SJCRH30 (cell line): ENCODE results near the gene GDAP2. TPM values are rescaled to one million over a fixed set of nuclear protein-coding genes. Genes with fewer than 3 reads are reported as not detected.

Experiments
- DNase-seq, 2 experiments: peaks; one replicate each; pipeline ENCODE4 v3.0.0-alpha.2; 2015 to 2020
- H3K27ac ChIP-seq: fragments of 250-450 bp; sonication (Bioruptor Pico); 2 replicates; pipeline ENCODE4 v1.5.1; 2020; ENCODE audit warnings: mild to moderate bottlenecking, moderate library complexity
- H3K27me3 ChIP-seq: fragments of 250-450 bp; sonication (Bioruptor Pico); 2 replicates; pipeline ENCODE4 v1.5.1; 2020; ENCODE audit warnings: mild to moderate bottlenecking, moderate library complexity
- H3K36me3 ChIP-seq: fragments of 250-450 bp; sonication (Bioruptor Pico); 2 replicates; pipeline ENCODE4 v1.5.1; 2020; ENCODE audit warnings: mild to moderate bottlenecking, moderate library complexity
- H3K4me1 ChIP-seq: fragments of 250-450 bp; sonication (Bioruptor Pico); 2 replicates; pipeline ENCODE4 v1.5.1; 2020; ENCODE audit warnings: mild to moderate bottlenecking, moderate library complexity
- H3K4me3 ChIP-seq: fragments of 250-450 bp; sonication (Bioruptor Pico); 2 replicates; pipeline ENCODE4 v1.5.1; 2020; ENCODE audit warnings: mild to moderate bottlenecking, moderate library complexity
- H3K9me3 ChIP-seq: fragments of 250-450 bp; sonication (Bioruptor Pico); replicated peaks from 2 replicates; pipeline ENCODE4 v1.5.1; 2020; ENCODE audit warnings: mild to moderate bottlenecking, moderate library complexity
- total RNA-seq: library from RNA; depleted of rRNA; stranded (reverse); fragments of >200 nt; shearing (Covaris generic); gene quantifications from 2 replicates; pipeline ENCODE4 v1.2.3, GENCODE V29; 2014

Gene GDAP2
- total RNA-seq, 1 experiment from 2014 or later: 34.6 TPM

DNA sequence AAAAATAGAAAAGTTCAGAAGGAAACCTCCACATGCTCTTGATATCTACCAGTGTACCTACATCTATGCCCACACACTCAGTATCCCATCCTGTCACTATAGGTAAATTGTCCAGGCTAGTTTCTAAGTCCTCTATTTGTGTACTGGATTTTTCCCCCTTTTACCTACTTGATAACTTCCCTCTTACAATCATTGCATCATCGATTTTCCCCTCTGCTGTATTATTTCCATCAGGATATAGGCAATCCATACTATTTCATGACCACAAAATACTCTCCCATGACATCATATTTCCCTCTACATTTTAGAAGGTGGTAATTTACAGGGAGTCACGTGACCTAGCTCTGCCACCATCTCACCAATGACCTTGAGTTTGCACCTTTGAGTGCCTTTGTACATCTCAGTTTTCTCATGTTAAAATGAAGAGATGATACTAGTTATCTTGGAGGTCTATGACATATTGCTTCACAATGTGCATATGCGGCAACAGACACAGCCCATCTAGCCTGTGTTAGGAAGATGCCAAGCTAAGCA, 88.2 kb downstream of the GDAP2 start:
- Histone ChIP-seq H3K36me3 (no peaks in the 10 kb centered on the region), H3K27me3 (no peaks in the 10 kb centered on the region), H3K4me1 (no peaks in the 10 kb centered on the region), H3K4me3 (no peak overlapping the region), H3K9me3 (no peaks in the 10 kb centered on the region; the same call in none of the 2 replicates), H3K27ac (no peak overlapping the region)
- no peak for DNase-seq

DNA sequence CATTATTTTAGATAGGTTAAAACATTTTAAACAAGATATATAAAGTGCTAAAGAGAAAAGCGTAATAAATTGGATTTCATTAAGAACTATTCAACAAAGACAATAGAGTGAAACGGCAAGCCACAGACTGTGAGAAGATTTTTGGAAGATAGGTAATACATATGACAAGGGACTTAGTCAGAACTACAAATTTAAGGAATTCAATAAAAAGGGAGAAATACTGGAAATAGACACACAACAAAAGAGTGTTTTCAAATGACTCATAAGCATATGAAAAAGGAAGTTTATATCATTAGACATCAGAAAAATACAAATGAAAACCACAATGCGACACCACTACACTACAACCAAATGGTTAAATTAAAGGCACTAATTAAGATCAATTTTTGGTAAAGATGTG, 90.5 kb downstream of the GDAP2 start:
- Histone ChIP-seq H3K27ac (no peak overlapping the region), H3K36me3 (no peaks in the 10 kb centered on the region), H3K9me3 (no peaks in the 10 kb centered on the region), H3K4me1 (no peaks in the 10 kb centered on the region), H3K27me3 (no peaks in the 10 kb centered on the region), H3K4me3 (no peak overlapping the region)
- no peak for DNase-seq

DNA sequence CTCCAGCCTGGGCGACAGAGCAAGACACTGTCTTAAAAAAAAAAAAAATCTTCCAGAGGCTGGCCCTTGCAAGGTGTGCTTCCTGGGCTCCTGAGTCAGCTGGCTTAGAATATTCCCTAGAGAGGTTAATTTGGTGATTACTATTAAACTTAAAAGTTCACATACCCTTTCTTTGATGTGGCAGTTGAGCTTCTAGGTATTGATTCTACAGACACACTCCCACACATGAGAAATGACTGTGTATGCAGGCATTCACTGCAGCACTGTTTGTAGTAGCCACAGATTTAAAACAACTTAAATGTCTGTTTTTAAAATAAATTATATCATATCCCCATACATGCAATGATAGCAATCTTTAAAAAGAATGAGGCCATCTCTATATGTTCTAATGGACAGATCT, 93.4 kb downstream of the GDAP2 start:
- no peak for DNase-seq
- H3K9me3 ChIP-seq: peaks cover 4% of the 10 kb centered on the region; the same call in 1 of the 2 replicates
- H3K27ac ChIP-seq: no peak overlapping the region
- no peaks in the 10 kb centered on the region for H3K27me3 ChIP-seq
- no peak overlapping the region for H3K4me3 ChIP-seq
- no peaks in the 10 kb centered on the region for H3K36me3 ChIP-seq
- H3K4me1 ChIP-seq: no peaks in the 10 kb centered on the region

DNA sequence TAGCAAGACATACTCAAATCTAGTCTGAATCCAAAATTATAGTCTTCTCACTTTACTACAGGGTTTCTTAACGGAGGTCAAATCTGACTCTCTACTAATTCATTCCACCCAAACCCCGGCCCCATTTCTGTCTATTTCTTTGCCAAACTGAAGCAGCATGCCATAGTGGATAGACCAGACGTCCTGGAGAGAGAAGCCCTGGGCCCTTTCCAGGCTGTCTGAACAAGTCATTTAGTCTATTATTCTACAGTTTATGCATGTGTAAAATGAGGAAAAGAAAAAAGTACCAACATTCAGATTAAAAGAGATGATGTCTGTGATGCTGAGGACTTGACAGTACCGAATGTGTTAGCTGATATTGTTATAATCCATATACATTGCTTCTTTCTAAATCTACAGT, 95.0 kb downstream of the GDAP2 start:
- Histone ChIP-seq H3K4me3 (no peak overlapping the region), H3K9me3 (peaks cover 7% of the 10 kb centered on the region; the same call in 1 of the 2 replicates), H3K27ac (no peak overlapping the region), H3K4me1 (no peaks in the 10 kb centered on the region), H3K36me3 (no peaks in the 10 kb centered on the region), H3K27me3 (no peaks in the 10 kb centered on the region)
- DNase-seq: no peak

DNA sequence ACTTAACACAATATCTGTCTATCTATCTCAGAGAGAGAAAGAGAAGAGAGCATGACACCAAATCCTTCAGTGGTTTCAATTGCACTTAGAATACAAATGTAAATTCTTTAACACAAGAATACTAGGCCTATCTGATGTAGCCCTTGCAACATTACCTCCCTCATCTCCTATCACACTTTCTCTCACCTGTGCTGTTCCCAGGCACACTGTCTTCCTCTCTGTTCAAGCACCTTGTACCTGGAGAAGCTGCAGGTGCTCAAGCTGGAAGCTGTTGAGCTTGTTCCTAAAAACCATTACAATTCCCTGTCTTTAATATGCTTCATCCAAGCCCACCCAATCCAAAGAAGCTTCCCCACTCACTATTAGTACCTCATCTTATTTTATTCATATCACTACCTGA, 97.0 kb downstream of the GDAP2 start:
- DNase-seq: no peak
- peaks cover 7% of the 10 kb centered on the region; the same call in 1 of the 2 replicates for H3K9me3 ChIP-seq
- H3K4me3 ChIP-seq: no peak overlapping the region
- H3K4me1 ChIP-seq: peaks cover 5% of the 10 kb centered on the region; the same call in 1 of the 2 replicates
- H3K27ac ChIP-seq: no peak overlapping the region
- H3K27me3 ChIP-seq: no peaks in the 10 kb centered on the region
- H3K36me3 ChIP-seq: no peaks in the 10 kb centered on the region

DNA sequence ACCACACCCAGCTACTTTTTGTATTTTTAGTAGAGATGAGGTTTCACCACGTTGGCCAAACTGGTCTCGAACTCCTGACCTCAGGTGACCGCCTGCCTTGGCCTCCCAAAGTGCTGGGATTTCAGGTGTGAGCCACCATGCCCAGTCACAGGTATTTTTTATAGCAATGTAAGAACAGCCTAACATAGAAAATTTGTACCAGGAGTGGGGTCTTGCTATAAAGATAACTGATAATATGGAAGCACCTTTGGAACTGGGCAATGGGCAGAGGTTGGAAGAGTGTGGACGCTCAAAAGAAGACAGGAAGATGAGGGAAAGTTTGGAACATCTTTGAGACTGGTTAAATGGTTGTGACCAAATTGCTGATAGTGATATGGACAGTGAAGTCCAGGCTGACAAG, 99.2 kb downstream of the GDAP2 start:
- no peak overlapping the region for H3K27ac ChIP-seq
- DNase-seq: no peak
- no peaks in the 10 kb centered on the region for H3K27me3 ChIP-seq
- H3K4me1 ChIP-seq: peaks cover 25% of the 10 kb centered on the region
- no peaks in the 10 kb centered on the region for H3K36me3 ChIP-seq
- H3K4me3 ChIP-seq: no peak overlapping the region
- peaks cover 7% of the 10 kb centered on the region; the same call in 1 of the 2 replicates for H3K9me3 ChIP-seq

DNA sequence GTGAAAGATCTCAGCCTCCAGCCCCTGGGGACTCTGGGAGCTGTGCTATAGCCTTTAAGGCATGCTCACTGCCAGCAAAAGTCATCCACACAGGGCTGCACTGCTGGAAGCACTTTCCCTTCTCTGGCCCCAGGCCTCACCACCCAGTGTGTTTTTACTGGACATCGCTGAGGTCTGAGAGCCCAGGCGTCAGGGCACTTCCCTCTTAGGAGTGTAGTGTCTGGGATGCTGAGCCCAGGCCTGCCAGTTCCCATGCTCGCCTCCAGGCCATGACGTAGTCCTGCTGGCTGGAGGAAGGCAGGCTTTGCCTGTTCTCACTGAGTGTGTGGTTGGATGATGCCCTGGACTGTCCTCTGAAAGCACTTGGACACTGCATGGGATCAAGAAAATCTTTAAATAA, 101.2 kb downstream of the GDAP2 start:
- H3K9me3 ChIP-seq: peaks cover 7% of the 10 kb centered on the region; the same call in 1 of the 2 replicates
- H3K36me3 ChIP-seq: no peaks in the 10 kb centered on the region
- H3K27ac ChIP-seq: no peak overlapping the region
- H3K4me3 ChIP-seq: no peak overlapping the region
- H3K27me3 ChIP-seq: no peaks in the 10 kb centered on the region
- peaks cover 28% of the 10 kb centered on the region for H3K4me1 ChIP-seq
- peak in 1 of 2 experiments; percentile 13 for DNase-seq

DNA sequence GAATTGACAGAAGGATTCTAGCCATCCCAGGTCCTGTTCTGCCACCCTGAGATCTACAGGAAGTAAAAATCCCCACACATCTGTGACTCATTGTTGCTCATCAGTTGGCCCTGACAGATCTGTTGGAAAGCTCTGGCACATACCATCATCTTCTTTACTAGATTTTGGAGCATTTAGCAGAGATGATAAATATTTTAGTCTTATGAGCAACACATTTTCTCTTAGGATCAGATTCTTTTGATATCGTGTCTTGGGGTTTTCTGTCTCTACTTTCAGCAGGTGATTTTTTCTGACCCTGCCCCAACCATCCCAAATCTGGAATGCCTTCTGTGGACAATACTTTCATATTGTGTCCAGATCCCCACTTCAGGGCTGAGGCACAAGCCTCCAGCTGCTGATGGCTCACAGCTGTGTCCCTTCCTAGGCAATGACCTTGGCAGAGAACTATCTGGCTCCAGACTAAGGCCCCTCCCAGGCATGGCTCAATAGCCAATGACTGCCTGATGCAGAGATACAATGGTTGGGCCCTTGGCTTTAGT, 102.8 kb downstream of the GDAP2 start:
- Histone ChIP-seq H3K9me3 (peaks cover 13% of the 10 kb centered on the region), H3K36me3 (no peaks in the 10 kb centered on the region), H3K4me3 (no peak overlapping the region), H3K27ac (peak overlapping the region; percentile 79), H3K27me3 (no peaks in the 10 kb centered on the region), H3K4me1 (peaks cover 29% of the 10 kb centered on the region)
- DNase-seq: peak; percentile 70 to 80

DNA sequence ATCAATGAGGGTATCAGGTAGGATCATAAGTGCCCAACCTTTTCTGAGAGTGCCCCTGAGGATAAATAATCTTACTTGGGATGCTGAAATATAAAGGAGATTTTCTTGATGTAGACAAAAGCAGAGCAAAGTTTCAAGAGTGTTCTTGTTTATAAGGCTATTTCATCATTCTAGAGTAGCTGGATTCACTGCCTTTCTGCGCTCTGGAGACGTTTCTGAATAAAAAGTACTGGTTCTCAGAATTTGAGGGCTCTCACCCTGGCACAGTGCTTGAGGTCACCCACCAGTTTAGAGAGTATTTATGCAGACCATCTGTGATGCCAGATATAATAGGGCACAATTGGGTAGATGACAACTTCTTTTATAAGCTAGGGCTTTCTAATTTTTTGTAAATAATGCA, 103.3 kb downstream of the GDAP2 start:
- Histone ChIP-seq H3K4me3 (no peak overlapping the region), H3K4me1 (peaks cover 33% of the 10 kb centered on the region), H3K36me3 (no peaks in the 10 kb centered on the region), H3K27me3 (no peaks in the 10 kb centered on the region), H3K9me3 (peaks cover 9% of the 10 kb centered on the region), H3K27ac (peak overlapping the region; percentile 79)
- no peak for DNase-seq

DNA sequence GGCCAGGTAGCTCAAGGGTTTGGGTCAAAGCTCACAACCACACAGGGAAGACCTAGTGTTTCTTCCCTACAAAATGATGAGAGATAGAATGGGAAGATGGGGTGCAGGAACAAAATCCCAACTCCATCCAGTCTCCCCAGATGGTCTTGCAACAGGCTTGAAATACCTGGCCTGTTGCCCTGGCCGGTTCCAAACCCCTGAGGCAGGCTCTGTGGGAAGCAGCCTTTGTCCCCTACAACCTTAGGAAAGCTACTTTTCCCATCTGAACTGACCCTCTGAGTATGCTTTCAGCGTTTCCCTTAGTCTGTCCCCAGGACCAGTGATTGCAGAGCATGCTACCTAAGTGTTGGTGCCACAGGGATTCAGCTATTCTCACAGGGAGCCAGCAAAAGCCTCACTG, 104.0 kb downstream of the GDAP2 start:
- peaks cover 35% of the 10 kb centered on the region for H3K4me1 ChIP-seq
- no peak for DNase-seq
- H3K36me3 ChIP-seq: no peaks in the 10 kb centered on the region
- no peaks in the 10 kb centered on the region for H3K27me3 ChIP-seq
- no peak overlapping the region for H3K4me3 ChIP-seq
- H3K9me3 ChIP-seq: peaks cover 8% of the 10 kb centered on the region
- H3K27ac ChIP-seq: peak overlapping the region; percentile 79

DNA sequence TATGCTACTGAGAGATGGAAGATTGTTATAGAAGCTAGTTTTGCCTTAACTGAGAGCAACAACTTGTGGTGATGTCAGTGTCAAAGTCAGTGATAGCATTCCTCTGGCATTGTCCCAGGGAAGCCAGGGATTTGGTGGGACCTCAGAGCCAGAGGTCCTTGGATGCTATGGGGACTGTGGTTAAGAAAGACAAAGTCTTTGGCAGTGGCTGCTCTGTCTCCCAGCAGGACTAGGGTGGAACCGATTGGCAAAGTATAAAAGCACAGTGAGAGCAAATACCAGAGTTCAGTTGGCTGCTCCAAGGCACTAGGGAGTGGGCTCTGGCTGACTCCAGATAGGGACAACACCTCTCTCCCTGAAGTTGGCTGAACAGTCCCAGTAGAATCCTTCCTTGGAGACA, 104.8 kb downstream of the GDAP2 start:
- Histone ChIP-seq H3K4me1 (peaks cover 40% of the 10 kb centered on the region), H3K27me3 (no peaks in the 10 kb centered on the region), H3K27ac (no peak overlapping the region), H3K9me3 (peaks cover 6% of the 10 kb centered on the region), H3K36me3 (no peaks in the 10 kb centered on the region), H3K4me3 (no peak overlapping the region)
- peak in 1 of 2 experiments; percentile 16 for DNase-seq

DNA sequence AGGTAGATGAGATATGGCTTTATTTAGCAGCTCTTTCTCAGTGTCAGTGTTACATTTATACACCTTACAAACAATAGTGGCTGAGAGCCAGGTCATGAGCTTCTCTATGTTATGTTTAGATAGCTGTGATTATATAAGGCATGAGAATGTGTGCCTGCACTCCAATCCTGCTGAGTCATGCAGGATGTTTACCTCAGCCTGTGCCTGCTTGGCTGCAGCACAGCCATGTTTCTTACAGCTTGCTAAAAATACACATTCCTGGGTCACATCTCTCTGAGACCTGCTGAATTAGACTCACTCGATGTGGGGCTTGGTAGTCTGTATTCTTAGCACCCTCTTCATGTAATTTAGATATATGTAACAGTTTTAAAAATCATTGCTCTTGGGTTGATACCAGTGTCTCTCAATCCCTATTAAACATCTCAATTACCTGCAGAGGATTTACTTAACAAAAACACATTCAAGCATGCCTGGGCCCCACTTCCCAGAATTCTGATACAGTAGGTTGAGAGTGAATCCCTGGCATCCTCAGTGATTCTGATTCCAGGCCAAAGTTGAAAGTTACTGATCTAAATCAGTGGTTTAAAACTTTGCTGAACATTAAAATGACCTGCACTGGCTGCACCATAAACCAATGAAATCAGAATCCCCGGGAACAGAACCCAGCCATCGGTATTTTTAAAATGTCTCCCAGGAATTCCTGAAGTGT, 107.5 kb downstream of the GDAP2 start:
- Histone ChIP-seq H3K27ac (peak overlapping the region; percentile 60), H3K4me1 (peaks cover 31% of the 10 kb centered on the region), H3K9me3 (peaks cover 6% of the 10 kb centered on the region), H3K27me3 (no peaks in the 10 kb centered on the region), H3K4me3 (no peak overlapping the region), H3K36me3 (no peaks in the 10 kb centered on the region)
- peak; percentile 54 to 63 for DNase-seq

DNA sequence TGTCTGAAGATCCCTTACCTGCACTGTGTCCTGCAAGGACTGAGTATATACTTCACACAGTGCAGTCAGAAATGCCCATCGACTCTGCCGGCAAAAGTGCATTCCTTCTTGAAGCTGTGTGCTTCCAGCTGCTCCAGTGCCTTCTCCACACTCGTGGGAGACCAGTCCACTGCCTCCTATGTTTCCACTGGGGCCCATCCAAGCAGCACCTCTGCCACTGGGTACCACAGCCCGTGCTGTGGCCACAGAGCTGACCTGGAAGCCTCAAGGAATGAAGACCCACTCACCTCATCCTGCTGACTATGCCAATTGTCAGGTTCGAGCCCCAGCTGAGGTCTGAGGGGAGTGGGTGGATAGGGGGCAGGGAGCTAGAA, 108.1 kb downstream of the GDAP2 start:
- H3K27ac ChIP-seq: peak overlapping the region; percentile 60
- H3K4me3 ChIP-seq: no peak overlapping the region
- peaks cover 6% of the 10 kb centered on the region for H3K9me3 ChIP-seq
- peaks cover 25% of the 10 kb centered on the region for H3K4me1 ChIP-seq
- no peaks in the 10 kb centered on the region for H3K27me3 ChIP-seq
- no peak for DNase-seq
- no peaks in the 10 kb centered on the region for H3K36me3 ChIP-seq

DNA sequence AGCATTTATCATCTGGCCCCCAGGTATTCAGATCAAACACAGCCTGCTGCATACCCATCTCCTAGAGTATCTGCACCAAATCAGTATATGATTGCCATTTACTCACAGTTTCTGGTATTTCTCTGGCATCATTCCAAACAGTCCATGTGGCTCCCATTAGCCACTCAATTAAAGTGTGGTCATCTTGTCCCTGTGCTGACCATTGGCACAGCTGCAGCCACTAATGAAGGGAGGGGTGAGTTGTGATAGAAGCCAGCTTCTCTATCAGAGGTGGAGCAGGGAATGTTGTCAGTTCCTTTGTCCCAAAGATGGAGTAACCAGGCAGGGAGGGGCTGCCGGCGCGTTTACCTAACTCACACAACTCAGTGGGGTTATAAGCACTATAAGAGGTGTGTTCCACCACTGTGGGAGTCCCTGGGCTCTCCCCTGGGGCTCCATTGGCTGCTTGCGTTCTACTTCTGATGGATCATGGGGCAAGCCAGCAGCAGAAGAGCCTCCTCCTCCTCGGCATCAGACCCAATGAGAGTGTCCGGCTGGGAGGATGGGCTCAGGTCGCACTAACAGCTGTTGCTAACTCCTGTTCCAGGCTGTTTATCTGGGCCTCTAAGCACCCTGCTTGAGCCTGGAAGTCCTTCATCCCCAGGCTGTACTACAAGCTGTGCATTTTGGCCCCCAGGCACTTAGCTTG, 108.6 kb downstream of the GDAP2 start:
- H3K4me3 ChIP-seq: no peak overlapping the region
- peaks cover 20% of the 10 kb centered on the region for H3K4me1 ChIP-seq
- peak overlapping the region; percentile 60 for H3K27ac ChIP-seq
- peaks cover 6% of the 10 kb centered on the region for H3K9me3 ChIP-seq
- DNase-seq: peak; percentile 44 to 55
- H3K36me3 ChIP-seq: no peaks in the 10 kb centered on the region
- H3K27me3 ChIP-seq: no peaks in the 10 kb centered on the region

DNA sequence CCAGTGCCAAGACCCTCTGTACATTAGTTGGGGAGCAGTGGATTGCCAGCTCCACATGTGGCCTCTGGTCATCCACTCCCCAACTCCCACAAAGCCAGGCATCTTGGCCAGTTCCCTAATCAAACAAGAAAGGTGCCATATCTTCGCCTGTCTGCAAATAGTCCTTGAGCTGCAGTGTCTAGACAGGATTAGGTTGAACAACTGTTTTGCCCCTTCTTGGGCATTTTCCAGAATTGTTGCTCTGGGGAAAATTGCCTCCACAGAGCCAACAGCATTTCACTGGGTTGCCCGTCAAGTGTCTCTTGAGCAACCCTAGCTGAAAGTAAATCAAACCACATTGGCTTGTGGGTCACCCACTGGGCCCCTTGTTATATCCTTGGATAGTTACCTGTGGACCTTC, 109.3 kb downstream of the GDAP2 start:
- no peak overlapping the region for H3K27ac ChIP-seq
- DNase-seq: no peak
- H3K9me3 ChIP-seq: peaks cover 6% of the 10 kb centered on the region

More for the DNA sequence above, 109.3 kb downstream of the GDAP2 start:
- Histone ChIP-seq H3K27me3 (no peaks in the 10 kb centered on the region), H3K4me3 (no peak overlapping the region), H3K4me1 (peaks cover 15% of the 10 kb centered on the region; the same call in 1 of the 2 replicates), H3K36me3 (no peaks in the 10 kb centered on the region)
